ENCODE results near the gene KLHL24.
"Not testable (repeated sequence)": the region's sequence is repeated elsewhere in the genome, so short reads cannot be mapped to it uniquely, and the experiment has no call there.

The KLHL24 gene, protein sequence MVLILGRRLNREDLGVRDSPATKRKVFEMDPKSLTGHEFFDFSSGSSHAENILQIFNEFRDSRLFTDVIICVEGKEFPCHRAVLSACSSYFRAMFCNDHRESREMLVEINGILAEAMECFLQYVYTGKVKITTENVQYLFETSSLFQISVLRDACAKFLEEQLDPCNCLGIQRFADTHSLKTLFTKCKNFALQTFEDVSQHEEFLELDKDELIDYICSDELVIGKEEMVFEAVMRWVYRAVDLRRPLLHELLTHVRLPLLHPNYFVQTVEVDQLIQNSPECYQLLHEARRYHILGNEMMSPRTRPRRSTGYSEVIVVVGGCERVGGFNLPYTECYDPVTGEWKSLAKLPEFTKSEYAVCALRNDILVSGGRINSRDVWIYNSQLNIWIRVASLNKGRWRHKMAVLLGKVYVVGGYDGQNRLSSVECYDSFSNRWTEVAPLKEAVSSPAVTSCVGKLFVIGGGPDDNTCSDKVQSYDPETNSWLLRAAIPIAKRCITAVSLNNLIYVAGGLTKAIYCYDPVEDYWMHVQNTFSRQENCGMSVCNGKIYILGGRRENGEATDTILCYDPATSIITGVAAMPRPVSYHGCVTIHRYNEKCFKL

DNA sequence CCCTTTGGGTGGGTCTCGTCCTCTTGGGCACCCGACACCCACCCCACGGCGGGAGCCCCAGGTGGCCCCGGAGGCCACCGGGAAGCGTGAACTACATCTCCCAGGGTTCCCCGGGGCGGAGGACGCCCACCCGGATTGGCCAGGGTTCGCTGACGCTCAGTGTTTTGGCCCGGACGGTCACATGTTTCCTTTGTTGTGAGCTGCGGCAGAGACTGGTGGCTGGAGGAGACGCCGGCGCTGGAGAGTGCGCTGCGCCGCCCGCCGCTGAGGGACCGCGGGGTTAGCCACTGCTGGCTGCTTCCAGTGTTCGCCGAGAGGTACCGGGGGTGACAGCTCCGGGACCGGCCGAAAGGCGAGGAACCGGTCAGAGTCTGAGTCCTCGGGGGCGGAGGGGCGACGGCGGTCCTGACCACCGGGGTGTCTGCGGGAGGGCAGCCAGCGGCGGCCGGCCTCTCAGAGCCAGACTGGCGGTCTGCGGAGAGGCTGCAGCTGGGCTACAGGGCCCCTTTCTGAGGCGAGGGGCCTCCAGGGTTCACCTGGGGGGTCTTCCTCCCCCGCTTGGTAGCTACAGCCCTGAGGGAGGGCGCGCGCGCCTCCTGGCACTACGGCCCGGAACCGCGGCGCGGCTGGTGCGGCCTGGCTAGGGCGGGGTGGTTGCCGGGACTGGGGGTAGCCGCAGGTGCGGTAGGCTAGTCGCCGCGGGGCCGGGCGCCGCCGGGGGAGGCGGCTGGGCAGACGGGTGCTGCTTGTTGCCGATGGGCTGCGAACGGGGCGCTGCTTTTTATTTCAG lies at the start of gene KLHL24:
Gene KLHL24, plus strand, starts transcription at position 193 of the 790 bp plus-strand sequence. CDS start 14,734 bp downstream, outside the sequence.
- DNase-seq, result peak; percentile 90

DNA sequence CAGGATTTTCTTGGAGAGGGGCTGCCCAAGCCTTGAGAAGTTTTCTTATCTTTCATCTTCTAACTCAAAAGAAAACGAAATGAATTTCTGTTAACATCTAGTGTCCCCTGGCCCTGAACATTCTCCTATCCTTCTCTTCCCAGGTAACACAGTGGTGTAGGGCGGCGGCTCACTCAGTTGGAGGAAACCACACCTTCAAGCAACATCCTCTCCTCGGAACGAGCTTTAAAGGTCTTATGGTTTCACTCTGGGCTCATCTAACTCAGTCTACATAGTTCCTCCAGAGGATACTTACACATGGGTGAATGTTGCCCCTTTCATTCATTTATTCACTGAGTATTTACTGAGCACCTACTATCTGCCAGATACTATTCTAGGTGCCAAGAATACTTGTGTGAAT lies 48.9 kb upstream of the KLHL24 start:
- no peak for DNase-seq

DNA sequence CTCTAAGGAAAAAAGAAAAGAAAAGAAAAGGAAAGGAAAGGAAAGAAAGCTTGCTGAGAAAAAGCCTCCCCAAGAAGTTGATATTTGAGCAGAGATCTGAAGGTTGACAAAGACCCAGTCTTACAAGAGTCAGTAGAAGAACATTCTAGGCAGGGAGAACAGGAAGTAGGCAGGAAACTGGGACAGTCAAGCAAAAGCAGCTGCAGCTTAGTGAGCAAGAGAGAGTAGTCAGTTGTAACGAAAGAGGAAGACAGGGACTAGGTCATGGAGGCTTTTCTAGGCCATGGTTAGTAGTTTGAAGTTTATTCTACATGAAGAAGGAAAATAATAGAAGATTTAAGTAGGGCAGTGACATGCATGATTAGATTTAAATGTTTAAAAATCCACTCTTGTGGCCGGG lies 48.1 kb upstream of the KLHL24 start:
- DNase-seq, result no peak

DNA sequence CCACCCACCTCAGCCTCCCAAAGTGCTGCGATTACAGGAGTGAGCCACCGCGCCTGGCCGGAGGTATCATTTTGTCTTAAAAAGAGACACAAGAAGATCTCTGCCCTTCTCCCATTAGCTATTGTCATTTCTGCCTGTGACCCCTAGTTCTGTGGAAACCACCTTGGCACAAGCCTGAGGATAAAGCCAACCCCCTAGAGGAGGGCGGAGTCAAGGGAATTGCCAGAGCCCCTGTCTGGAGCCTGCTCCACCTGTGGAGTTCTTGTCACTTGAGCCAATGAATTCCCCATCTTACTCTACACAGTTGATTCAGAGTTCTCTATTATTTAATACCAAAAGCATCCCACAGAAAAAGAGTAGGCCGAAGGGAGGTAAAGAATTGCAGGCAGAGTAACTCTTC lies 45.0 kb upstream of the KLHL24 start:
- no peak for DNase-seq

DNA sequence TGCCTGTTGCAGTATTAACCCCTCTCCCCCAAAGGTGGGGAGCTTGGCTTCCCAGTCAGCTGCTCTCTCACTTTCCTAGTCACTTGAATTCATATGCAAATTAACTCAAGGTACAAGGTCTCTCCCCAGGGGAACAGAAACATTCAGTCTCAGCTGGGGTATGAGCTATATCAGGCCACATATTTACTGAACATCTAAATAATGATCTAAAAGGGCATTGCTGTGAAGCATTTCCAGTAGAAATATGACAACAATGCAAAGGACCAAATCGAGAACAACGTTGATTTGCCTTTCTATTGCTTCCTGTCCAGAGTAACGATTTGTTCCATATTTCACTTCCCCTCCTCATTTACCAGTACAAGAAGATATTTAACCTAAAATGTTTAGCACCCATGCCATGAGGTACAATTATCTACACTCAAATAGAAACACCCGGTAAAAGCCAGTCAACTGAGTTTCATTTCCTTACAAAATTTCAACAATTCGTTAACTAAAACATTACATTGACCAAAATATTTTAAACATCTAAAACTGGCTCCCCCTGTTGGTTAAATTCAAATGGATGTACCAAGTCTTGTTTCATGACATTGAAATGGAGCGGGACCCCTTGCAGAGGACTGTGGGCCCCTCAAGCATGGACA lies 43.4 kb upstream of the KLHL24 start:
- DNase-seq, result no peak

DNA sequence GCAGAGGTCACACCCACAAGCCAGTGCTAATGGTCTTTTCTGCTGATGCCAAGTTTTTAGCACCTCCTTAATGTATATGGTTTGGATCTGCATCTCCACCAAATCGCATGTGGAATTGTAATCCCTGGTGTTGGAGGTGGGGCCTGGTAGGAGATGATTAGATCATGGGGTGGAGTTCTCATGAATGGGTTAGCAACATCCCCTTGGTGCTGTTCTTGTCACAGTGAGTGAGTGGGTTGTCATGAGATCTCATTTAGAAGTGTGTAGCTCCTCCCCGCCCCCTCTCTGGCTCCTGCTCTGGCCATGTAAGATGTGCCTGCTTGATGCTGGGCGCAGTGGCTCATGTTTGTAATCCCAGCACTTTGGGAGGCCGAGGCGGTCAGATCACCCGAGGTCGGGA lies 42.6 kb upstream of the KLHL24 start:
- DNase-seq, result no peak

DNA sequence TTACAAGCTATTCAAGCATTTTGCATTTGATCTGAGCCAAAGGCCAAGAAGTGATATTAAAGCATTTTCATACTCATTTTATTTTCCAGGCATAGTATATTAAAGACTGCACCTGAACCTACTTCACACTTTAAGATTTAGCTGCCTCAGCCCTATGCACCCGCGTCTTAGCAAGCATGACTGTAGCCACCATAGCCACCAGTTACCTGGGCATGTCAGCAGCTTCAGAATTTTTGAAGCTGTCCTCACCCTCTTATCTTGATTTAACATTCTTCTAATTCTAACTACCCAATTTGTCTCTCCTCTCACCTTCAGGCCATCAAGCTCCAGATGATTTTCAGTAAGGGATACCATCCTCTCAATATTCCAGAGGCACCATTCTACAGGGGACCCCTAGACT lies 40.8 kb upstream of the KLHL24 start:
- DNase-seq, result no peak

DNA sequence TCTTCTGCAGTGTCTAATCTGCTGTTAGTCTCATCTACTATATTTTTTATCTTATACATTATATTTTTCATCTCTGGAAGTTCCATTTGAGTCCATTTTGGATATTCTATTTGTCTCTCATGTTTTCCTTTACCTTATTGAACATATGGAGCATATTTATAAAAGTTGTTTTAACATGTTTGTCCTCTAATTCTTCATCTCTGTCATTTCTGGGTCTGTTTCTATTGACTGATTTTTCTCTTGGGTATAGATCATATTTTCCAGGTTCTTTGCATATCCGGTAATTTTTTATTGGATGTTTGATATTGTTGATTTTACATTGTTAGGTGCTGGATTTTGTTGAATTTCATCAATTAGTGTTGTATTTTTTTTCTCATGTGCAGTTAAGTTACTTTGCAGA lies 37.5 kb upstream of the KLHL24 start:
- no peak for DNase-seq

DNA sequence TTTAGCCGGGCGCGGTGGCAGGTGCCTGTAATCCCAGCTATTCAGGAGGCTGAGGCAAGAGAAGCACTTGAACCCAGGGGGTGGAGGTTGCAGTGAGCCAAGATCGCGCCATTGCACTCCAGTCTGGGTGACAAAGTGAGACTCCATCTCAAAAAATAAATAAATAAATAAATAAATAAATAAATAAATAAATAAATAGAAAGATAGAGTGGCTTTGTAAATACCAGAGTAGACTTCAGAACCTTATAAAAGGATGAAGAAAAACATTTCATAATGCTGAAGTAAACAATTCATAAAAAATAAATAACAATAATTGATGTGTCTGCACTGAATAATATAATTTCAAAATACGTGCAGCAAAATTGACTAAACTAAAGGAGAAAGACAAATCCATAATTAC lies 24.1 kb upstream of the KLHL24 start:
- not testable (repeated sequence) for DNase-seq

DNA sequence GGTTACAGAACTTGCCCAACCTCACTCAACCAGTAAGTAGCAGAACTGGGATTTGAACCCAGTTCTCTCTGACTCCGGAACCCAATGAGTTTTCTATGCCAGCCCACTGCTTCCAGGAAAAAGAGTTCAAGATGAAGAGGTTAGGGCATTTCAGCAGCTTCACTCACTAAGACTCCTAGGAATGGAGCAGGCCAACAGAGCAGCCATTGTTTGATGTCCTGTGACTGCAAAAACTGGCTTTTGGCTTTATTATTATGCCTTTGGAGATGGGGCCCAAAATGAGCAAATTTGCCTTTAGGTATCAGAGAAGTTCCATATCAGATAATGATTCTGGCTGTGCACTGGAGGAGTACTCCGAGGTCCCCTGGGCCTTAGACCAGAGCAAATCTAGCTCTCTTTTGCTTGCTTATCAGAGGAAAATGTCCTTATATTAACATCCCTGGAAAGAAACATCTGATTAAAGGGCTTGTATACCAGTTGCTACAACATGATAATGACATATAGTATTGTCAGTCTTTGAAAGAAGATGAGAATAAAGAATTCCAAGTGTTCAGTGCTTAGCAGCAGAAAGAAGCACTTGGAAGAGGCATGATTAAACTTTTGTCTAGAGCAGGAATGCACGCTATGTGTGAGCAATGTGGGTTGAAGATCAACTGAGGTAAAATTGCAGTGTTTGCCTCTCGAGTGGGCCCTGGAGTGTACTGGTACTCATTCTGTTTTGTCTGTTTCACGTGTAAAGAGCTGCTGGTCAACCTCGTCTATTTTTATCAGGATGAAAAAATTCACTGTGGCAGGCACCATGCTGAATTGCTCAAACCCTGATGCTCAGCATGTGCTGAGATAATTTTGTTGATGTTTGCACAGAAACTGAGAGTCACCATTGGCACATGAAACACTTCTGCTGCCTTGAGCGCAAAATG lies 21.8 kb upstream of the KLHL24 start:
- no peak for DNase-seq

DNA sequence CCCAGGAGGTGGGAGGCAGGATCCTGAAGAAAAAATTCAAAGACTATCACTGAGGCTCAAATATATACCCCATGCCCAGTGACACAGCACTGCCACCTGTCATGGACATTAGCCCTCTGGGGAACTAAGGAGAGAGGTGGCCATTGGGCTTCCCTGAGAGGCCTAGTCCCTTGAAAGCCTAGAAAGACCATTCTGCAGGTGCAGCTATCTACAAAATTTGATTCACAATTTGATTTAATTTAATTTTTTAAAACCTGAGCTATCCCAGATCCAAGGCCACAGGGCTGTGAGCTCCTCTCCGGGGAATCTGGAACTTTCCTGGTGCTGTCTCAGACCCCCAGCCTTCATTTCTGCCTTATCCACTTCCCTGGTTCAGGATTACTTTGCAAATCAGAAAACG lies 16.9 kb upstream of the KLHL24 start:
- no peak for DNase-seq

DNA sequence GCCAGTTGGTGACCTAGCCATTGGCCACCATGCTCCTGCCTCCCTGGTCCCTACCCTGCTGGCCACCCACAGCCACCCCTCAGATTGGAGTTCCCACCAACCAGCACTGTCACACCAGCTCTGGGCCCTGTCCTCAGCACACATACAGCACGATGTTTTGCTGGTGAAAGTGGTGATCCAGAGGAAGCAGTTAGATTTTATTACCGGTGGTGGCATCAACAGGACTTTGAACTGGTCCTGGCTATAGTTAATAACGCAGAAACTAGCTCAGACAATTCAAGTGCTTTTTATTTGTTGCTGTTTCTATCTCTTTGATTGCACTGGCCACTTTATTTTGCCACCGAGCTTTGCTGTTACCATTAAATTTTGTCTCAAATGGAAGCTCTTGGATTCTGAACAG lies 16.4 kb upstream of the KLHL24 start:
- no peak for DNase-seq

DNA sequence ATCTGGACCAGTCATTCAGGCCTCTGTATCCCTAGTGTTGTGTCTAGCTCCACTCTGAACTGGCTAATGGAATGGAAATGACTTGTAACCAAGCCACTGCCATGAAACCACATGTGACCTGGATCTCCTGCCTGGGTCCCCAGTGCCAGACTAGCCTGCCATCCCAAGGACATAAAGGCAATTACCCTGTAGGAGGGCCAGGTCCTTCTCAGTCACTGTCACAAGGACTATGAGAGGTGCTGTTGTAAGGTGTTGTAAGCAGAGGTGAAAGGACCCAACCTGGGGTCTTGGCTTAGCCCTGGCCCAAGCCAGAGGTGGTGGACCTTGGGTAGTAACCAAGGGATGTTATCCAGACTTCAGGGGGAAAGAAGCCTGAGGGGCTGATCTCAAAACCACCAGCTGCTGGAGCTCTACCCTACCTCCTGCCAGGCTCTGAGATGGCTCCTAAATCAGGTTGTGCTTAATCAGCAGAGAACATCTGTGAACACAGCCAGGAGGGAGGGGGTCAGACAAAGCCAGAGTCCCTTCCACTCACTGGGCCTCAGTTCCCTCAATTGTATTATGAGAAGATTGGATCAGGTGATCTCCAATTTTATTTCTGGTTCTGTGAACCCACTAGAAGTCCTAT lies 15.7 kb upstream of the KLHL24 start:
- no peak for DNase-seq

DNA sequence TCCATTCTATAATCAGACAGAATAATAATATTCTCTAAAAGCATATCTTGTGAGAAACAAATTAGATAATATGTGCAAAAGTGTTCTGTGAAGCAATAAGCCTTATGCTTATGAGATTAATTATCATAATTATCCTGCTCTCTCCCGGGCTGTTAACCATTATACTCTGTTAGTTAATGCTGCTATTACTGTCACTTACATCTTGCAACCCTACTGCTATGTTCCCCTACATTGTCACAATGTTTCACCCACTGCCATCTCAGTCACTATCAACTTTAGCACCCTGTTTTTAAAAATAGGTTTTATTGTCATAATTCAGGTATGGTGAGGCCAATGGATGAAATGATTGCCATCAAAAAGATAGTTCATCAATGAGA lies 15.2 kb upstream of the KLHL24 start:
- DNase-seq, result no peak

DNA sequence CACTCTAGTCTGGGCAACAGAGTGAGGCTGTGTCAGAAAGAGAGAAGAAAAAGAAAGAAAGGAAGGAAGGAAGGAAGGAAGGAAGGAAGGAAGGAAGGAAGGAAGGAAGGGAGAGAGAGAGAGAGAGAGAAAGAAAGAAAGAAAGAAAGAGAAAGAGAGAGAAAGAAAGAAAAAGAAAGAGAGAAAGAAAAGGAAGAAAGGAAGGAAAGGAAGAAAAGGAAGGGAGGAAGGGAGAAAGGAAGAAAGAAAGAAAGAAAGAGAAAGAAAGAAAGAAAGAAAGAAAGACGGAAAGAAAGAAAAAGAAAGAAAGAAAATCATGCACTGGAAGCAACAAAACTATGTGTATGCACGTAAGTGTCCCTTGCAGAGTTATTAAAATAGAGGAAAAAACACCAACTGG lies 12.9 kb upstream of the KLHL24 start:
- DNase-seq, result not testable (repeated sequence)

DNA sequence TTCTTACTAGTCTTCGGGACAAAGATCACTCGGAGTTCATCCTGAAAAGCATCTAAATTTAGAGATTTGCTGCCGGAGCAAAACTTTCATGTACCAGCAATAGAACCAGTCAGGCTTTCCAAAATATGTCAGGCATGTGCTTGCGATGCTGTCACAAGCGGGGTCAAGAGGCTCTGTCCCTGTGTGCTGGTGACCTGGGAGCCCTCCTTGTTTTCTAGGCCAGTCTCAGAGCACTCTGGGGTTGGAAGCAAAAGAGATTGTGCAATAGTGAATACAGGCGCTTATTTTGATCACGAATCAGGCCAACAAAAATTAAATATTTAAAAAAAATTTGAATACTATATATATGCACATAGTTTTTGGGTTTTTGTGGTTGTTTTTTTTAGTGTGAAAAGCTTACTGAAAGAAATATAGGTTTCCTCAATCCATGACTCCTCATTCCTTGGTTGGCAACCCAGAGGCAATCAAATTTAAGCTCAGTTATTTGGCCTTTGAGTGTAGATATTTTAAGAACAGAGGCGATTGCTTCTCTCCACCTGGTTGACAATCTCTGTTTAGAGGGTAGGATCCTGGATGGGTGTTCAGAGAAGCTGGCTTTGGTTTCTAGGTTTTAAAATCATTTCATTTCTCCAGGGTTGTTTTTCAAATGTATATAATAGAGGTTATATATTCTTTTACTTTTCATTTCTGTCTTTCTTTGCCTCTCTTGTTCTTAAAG lies 8.4 kb upstream of the KLHL24 start:
- DNase-seq, result no peak

DNA sequence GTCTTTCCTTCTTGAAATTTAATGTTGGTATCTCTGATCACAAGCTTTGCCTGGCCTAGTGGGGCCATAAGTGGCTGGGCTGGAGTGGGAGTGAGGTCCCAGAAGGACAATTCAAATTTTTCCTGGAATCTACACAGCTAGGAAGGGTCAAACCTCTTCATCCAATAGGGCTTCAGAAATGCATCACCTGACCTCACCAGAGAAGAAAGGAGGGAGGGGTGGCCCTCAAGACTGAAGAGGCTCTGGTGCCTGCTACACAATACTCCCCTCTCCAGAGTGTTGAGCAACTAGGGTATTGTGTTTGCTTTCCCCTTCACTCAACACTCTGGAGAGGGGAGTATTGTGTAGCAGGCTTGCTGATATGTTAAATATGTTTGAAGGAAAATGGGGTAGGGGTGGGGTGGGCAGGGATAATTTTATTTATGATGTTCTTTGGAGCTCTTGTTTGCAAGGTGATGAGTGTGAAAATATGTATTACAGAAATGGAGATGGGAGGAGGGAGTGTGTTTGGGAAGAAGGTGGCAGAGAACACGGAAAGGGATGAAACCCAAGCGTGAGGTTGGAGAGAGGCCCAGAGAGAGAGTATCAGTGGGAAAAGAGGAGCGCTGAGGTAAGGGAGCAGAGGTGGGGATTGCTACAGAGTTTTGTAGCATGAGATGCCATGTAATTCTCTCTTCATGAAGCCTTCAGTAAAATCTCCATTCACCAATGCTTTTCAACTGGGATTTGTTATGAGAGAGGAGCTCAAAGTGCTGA lies 5.7 kb upstream of the KLHL24 start:
- DNase-seq, result no peak

DNA sequence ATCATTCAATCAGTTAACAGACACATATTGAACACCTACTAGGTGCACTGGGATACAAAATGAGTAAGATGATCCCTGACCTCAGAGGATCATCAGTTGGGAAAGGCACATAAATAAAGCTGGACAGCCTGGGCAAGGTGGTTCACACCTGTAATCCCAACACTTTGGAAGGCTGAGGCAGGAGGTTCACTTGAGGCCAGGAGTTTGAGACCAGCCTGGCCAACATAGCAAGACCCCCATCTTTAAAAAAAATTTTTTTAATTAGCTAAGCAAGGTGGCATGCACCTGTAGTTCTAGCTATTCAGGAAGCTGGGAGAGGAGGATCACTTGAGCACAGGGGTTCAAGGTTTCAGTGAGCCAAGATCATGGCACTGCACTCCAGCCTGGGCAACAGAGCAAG lies 3.7 kb upstream of the KLHL24 start:
- DNase-seq, result no peak

DNA sequence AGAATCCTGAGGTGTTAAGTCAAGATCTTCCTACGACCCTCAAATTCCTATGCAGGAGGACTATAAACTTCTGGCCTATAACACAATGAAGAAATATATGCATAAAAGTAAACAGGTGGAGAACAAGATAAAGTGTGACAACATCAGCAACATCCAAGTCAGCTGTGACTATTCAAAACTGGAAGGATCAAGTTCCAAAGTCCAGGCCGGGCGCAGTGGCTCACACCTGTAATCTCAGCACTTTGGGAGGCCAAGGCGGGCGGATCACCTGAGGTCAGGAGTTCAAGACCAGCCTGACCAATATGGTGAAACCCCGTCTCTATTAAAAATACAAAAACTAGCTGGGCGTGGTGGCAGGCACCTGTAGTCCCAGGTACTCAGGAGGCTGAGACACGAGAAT lies 2.7 kb upstream of the KLHL24 start:
- not testable (repeated sequence) for DNase-seq

DNA sequence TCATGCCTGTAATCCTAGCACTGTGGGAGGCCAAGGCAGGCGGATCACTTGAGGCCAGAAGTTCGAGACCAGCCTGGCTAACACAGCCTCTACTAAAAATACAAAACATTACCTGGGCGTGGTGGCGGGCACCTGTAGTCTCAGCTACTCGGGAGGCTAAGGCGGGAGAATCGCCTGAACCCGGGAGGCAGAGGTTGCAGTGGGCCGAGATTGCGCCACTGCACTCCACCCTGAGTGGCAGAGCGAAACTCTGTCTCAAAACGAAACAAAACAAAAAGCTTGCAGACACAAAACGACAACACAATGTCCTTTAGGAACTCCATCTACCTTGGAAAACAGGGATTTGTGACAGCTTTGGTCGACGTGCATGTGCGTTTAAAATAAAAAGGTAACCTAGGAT lies 716 bp upstream of the KLHL24 start:
- DNase-seq, result no peak

DNA sequence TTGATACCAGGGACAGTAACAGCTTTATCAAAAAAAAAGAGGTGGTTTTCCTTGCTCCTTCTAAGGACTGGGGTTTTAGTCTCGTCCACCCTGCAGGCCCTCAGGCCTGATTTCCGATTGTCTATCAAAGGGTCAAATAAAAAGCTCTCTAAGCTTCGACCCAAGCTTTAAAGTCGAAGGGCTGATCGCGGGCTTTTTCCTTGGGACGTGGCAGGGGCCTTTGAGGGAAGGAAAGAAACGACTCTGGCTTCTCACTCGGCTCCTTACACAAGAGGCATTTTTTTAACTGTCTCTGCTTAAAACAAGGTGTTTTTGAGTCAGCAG lies 354 bp upstream of the KLHL24 start:
- DNase-seq, result no peak
